OCI-M2 (cell line): Measurements from ENCODE around the gene COA5.

ENCODE experiments used
- DNase-seq: peaks from one replicate; lab custom pipeline; 2025; ENCODE audit not compliant: unreplicated experiment; lab: John Stamatoyannopoulos, UW

The COA5 gene

GRCh38 chr2:98572676-98573075 is 35.6 kb downstream of the COA5 start:
- DNase-seq, result no peak

GRCh38 chr2:98572211-98572610 is 36.1 kb downstream of the COA5 start:
- no peak for DNase-seq

- DNase-seq, result no peak
Measured at GRCh38 chr2:98571796-98572195, 36.5 kb downstream of the COA5 start.

GRCh38 chr2:98571121-98571701 is 37.1 kb downstream of the COA5 start:
- DNase-seq, result no peak

GRCh38 chr2:98570356-98570755 is 38.0 kb downstream of the COA5 start:
- no peak for DNase-seq

GRCh38 chr2:98569915-98570314 is 38.4 kb downstream of the COA5 start:
- no peak for DNase-seq

- DNase-seq, result no peak
Measured at GRCh38 chr2:98569197-98569793, 39.0 kb downstream of the COA5 start.

GRCh38 chr2:98568161-98568956 is 40.0 kb downstream of the COA5 start:
- no peak for DNase-seq

- DNase-seq, result no peak
Measured at GRCh38 chr2:98565941-98566340, 42.4 kb downstream of the COA5 start.

GRCh38 chr2:98565286-98565860 is 42.9 kb downstream of the COA5 start:
- no peak for DNase-seq

GRCh38 chr2:98564541-98565132 is 43.7 kb downstream of the COA5 start:
- no peak for DNase-seq

GRCh38 chr2:98563394-98563793 is 44.9 kb downstream of the COA5 start:
- DNase-seq, result no peak

GRCh38 chr2:98561902-98562695 is 46.2 kb downstream of the COA5 start:
- no peak for DNase-seq

- DNase-seq, result no peak
Measured at GRCh38 chr2:98561018-98561417, 47.3 kb downstream of the COA5 start.

GRCh38 chr2:98560256-98560771 is 48.0 kb downstream of the COA5 start:
- no peak for DNase-seq

GRCh38 chr2:98559581-98559980 is 48.7 kb downstream of the COA5 start:
- no peak for DNase-seq

- DNase-seq, result no peak
Measured at GRCh38 chr2:98558852-98559530, 49.3 kb downstream of the COA5 start.

- no peak for DNase-seq
Measured at GRCh38 chr2:98556344-98557033, 51.8 kb downstream of the COA5 start.

- DNase-seq, result no peak
Measured at GRCh38 chr2:98555696-98556095, 52.6 kb downstream of the COA5 start.
